HG02759 (cell line): ENCODE results near the gene BCAP31.
"Not testable (repeated sequence)": the region's sequence is repeated elsewhere in the genome, so short reads cannot be mapped to it uniquely, and the experiment has no call there.

ENCODE experiments used
- ATAC-seq: cut with Tn5 transposase; IDR thresholded peaks from one replicate; pipeline ENCODE4 v1.9.1; 2021; ENCODE audit warnings: mild to moderate bottlenecking, moderate library complexity; ENCODE audit not compliant: unreplicated experiment

BCAP31 gene

GRCh38 chrX:153684467-153685155 is 39.6 kb downstream of the BCAP31 start:
- ATAC-seq: no peak

GRCh38 chrX:153683486-153683885 is 40.7 kb downstream of the BCAP31 start:
- not testable (repeated sequence) for ATAC-seq

DNA sequence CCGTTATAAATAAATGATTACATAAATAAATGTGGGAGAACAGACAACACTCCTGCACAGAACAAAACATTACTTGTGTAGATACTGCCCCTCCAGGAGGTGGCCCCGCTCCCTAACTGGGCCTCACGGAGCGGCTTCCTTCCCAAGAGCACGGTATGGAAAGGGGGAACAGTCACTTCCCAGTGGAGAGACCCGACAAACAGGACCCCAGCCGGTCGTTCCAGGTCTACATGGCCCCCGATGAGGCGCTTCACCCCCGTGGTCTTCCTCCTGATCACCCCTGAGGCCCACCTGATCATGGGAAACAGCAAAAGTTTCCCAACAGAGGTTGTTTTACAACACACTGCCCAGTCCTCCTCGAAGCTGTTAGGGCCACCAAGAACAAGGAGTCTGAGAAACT is 43.0 kb downstream of the BCAP31 start:
- ATAC-seq: no peak

DNA sequence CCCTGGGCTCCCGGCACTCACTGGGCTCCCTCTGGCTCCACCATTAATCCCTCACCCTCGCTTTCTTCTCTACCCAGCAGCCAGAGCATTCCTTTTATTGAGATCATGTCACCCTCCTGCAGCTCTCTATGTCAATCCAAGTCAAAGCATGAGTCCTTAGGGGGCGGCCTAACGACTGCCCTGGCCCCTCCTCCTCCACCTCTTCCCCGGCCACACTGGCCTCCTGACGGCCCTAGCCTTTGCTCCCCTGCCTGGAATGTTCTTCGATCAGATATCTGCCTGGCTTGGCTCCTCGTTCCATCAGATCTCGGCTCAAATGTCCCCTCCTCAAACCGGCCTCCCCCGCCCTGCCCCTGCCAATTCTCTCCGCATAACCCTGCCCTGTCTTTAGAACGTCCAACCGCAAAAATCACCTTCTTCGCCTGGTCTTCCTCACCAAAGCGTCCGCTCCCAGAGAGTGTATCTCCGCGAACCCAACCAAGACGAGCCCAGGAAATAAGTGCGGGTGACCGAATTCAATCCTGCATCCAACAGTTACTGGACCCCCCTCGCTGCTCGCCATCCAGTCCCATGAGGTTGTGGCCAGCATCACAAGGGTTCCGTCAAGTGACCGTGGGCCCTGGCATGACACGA is 49.9 kb downstream of the BCAP31 start:
- no peak for ATAC-seq

- no peak for ATAC-seq
Measured at GRCh38 chrX:153673428-153674218, 50.6 kb downstream of the BCAP31 start, which contains the start of gene PNCK. Gene PNCK (minus strand): TSS chrX:153673813. CDS start chrX:153673076, 737 bp downstream.

DNA sequence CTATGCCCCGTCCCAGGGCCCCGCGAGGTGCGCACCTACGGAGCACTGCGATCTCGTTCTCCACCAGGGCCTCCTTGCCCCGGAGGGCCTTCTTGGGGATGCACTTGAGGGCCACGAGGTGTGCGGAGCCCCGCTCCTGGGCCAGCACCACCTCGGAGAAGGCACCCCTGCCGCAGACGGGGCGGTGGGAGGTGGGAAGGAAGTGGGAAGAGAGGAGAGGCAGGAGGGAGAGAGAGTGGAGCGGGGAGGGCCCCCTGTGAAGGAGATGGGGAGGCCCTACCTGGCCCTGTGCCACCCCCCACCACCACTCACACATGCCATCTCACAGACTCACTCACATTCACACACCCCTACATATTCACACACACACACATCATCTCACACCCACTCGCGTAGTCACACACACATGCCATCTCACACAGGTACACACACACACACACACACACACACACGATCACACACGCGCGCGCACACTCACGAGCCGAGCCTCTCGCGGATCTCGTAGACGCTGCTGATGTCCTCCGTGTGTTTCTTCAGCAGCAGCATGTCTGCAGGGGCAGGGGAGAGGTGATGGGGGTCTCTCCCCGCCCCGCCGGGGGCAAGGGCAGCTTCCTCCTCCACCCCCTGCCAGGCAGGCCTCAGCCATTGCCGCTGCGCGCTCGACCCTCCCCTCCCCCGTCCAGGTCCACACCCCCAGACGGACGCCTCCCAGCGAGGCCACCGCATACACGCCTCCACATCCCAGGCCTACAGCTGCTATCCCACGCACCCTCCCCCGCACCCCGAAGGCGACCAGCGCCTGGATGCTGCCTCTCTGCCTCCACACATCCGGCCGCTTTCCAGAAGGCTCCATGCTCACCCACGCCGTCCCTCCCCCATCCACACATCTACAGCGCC is 51.4 kb downstream of the BCAP31 start:
- no peak for ATAC-seq

DNA sequence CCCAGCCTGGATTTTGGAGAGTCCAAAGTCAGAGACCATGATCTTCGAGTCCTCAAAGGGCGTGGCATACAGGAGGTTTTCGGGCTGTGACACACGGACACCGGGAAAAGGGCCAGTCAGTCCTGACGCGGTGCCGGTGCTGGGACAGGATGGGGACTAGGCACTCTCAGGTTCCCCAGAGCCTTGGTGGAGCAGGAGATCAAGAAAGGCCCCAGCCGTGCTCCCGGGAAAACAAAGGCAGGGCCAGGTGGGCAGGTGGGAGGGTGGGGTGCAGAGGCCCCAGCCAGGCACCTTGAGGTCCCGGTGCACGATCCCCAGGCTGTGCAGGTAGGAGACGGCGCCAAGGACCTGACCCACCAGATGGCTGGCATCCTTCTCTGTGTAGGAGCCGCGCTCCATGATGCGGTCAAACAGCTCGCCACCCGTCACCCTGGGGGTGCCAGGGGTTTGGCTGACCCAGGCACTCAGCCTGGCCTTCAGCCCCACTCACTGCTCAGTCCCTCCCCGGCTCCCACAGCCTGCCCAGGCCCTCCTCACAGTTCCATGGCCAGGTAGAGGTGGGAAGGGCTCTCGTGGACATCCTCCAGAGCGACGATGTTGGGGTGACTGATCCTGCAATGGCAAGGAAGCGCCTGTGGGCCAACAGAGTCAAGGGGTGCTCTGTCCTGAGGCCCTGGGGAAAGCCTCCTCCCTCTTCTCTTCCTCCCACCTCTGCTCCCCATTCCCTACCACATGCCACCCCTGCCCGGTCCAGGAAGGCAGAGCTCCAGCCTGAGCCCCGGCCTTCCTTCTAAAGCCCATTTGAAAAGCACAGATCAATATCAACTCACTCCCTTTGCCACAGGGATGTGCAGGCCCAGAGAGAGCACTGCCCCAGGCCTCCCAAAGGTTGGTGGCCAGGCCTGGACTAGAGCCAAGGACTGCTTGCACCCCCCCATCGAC is 52.3 kb downstream of the BCAP31 start:
- ATAC-seq: no peak

DNA sequence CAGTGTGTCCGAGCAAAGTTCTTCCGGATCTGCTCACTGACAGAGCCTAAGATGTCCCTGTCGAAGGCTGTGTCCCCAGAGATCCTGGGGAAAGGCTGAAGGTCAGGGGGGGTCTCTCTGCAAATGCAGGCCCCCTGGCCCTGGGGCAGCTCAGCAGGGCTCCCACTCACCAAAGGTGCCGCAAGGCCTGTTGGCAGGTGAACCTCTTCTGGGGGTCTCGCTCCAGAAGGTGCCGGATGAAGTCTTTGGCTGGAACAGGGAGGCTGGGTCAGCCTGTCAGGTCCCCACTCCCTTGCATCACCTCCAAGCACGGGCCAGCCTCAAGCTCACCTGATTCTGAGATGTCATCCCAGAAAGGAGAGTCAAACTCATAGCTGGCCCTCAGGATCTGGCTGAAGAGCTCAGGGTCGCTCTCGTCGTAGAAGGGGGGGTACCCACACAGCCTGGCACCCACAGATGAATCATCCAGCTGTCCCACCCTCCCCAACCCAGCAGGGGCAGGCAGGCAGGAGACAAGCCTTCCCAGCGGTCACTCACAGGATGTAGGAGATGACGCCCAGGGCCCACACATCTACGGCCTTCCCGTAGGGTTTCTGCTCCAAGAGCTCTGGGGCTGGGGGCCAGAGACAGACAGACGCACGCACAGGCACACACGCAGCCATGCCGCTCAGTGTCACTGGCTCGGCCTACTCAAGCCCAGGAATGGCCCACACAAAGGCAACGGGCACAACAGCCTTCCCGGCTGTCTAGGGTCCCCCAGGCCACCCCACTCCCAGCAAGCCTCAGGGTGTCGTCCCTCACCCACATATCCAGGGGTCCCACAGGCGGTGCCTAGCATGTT is 53.2 kb downstream of the BCAP31 start:
- ATAC-seq: no peak

- ATAC-seq: no peak
Measured at GRCh38 chrX:153669901-153670731, 54.1 kb downstream of the BCAP31 start.

GRCh38 chrX:153669174-153669890 is 54.9 kb downstream of the BCAP31 start:
- ATAC-seq: no peak

DNA sequence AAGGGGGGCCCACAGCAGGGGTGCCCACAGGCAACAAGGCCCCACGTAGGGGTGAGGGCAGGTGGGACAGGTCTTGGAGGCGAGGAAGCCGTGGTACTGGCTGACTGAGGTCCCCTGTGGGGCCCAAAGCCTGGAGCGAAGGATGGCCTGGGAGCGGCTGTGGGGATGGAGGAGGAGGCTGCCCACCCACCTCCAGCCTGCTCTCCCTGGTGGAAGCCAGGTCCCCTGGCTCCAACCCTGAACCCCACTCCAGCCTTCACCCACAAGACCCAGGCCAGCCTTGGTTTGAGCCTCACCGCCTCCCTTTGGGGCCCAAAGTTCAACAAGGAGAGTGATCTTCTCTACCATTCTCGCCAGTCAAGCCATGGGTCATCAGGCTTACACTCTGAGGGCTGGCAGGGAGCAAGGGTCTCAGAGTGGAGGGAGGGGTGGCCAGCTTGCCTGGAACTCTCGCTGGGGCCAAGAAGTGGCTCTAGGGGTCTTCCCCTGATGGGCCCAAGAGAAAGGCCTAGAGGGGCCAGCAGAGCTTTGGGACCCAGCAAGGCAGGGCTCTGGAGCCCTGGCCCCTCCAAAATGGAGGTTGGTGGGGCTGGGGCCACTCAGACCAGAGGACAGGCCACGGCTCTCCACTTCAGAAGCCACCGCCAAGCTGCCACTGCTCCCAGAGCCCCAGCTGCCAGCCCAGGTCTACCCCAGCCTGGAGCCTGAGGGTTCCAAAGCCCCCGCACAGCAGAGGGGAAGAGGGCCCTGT is 55.6 kb downstream of the BCAP31 start:
- no peak for ATAC-seq

DNA sequence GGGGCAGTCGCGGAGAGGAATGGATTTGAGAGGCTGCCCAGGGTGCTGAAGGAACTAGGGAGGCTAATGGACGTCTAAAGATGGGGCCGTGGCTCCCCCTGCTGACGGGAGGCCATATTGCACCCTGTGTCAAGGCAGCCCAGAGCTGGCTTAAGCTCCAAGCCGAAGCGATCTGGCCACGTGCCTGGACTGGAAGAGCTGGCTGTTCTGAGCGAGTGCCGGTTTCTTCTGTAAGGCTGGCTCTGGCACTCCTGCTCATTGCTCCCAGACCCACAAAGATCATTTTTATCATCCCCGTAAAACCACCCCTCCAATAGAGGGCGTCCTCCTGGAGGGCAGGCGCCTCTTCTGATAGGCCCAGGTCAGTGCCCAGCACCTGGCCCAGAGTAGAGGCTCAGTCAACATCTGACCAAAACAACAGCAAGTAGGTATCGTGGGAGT is 56.2 kb downstream of the BCAP31 start:
- ATAC-seq: no peak

DNA sequence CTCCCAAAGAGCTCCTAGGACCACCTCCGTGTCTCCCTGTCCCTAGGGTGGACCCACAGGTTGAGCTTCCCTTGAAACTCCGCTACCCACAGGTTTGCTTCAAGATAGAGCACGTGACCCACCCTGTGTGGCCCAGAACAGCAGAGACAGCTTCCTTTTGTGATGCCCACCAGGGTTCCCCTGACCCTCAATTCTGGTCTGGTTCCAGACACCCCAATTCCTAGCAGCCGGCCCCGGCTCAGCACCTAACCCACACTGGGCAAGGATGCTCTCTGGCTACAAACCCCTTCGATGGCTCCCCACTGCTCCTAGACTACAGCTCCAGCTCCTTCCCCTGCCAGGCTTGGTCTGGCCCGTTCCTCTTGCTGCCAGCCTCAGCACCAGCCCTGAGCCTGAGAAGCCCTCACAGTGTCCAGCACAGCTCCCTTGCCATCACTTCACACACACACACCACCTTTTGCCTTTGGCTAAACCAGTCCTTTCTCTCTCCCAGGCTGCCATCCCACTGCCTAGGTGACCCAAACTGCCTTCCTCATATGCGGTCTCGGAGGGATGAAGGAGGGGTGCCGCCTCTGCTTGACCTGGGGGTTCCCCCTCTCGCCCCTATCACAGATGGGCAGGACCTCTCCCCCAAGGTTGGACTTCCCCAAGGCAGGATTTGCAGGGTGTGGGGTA is 56.8 kb downstream of the BCAP31 start:
- ATAC-seq: no peak

DNA sequence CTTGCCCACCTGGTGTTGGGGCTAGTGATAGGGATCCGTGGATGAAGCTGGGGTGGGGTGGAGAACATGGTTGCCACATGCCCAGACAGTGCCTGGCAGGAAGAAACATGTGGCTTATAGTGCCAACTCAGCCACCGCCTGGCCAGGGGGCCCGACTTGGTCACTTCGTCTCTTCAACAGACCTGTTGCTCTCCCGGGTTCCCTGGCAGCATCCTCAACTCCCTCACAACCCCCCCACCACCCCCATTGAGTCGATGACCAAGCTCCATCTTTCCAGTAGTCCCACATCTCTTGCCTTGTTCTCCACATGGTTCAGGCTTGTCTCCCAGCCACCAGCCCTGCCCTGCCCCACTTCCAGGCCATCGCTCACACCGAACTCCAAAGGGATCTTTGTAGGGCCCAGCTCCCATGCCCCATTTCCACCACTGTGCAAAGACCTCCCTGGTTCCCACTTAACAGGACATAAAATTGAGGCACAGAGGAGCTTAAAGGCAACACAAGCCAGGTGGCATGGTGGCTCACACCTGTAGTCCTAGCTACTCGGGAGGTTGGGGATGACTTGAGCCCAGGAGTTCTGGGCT is 58.4 kb downstream of the BCAP31 start:
- ATAC-seq: no peak

DNA sequence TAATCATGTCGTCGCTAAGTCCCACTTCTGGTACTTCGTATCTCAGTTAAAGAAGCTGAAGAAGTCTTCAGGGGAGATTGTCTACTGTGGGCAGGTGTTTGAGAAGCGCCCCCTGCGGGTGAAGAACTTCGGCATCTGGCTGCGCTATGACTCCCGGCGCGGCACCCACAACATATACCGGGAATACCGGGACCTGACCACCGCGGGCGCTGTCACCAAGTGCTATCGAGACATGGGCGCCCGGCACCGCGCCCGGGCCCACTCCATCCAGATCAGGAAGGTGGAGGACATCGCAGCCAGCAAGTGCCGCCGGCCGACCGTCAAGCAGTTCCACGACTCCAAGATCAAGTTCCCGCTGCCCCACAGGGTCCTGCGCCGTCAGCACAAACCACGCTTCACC is 61.9 kb downstream of the BCAP31 start:
- ATAC-seq: no peak

DNA sequence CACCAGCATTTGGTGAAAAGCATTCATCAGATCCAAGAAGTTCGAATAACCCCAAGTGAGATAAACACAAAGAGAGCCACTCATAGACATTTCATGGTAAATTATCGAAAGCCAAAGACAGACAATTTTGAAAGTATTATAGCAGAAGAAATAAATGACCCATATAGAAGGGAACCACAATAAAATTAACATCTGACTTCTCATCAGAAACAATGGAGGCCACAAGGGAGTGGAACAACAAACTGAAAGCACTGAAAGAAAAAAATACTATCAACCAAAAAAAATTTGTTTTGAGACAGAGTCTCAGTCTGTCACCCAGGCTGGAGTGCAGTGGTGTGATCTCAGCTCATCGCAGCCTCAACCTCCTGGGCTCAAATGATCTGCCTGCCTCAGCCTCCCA is 64.9 kb downstream of the BCAP31 start:
- ATAC-seq: no peak
